IgD-negative memory B cell (primary cell): ENCODE results near the gene NHLRC3. TPM values are rescaled to one million over a fixed set of nuclear protein-coding genes. Genes with fewer than 3 reads are reported as not detected.
"Not testable (repeated sequence)": the region's sequence is repeated elsewhere in the genome, so short reads cannot be mapped to it uniquely, and the experiment has no call there.

Experiments
- H3K27ac Mint-ChIP-seq, 3 donors: one replicate each; pipeline ENCODE4 v1.8.0; 2020 to 2022; ENCODE audit warnings: mild to moderate bottlenecking in 3 of 3, mixed read lengths in 3 of 3, moderate library complexity in 1 of 3
- H3K27me3 Mint-ChIP-seq: one replicate; pipeline ENCODE4 v1.8.0; 2021; ENCODE audit warnings: mixed read lengths
- H3K36me3 Mint-ChIP-seq: one replicate; pipeline ENCODE4 v1.8.0; 2020; ENCODE audit warnings: mild to moderate bottlenecking, mixed read lengths
- H3K4me1 Mint-ChIP-seq, 3 donors: one replicate each; pipeline ENCODE4 v1.8.0; 2020 to 2022; ENCODE audit warnings: mixed read lengths in 3 of 3, mild to moderate bottlenecking in 1 of 3
- H3K4me3 Mint-ChIP-seq, 4 donors: one replicate each; pipeline ENCODE4 v1.8.0; 2020 to 2022; ENCODE audit warnings: mild to moderate bottlenecking in 4 of 4, mixed read lengths in 4 of 4, moderate library complexity in 3 of 4
- H3K9me3 Mint-ChIP-seq, 3 donors: one replicate each; pipeline ENCODE4 v1.8.0; 2020 to 2021; ENCODE audit warnings: mixed read lengths in 3 of 3, mild to moderate bottlenecking in 1 of 3
- polyA plus RNA-seq: library from polyadenylated mRNA; unstranded; fragments of 300-500 nt; fragmentation: Illumina TruSeq; gene quantifications from one replicate; pipeline ENCODE4 v1.2.3, GENCODE V29; 2021

NHLRC3 gene
- polyA plus RNA-seq, 1 donor from 2014 or later: 4.8 TPM

- H3K4me1 Mint-ChIP-seq: peaks cover 15 to 31% (median 26%) of the 10 kb centered on the region in 3 donors
- H3K27ac Mint-ChIP-seq: no peak overlapping the region
- H3K4me3 Mint-ChIP-seq: no peak overlapping the region
- no peaks in the 10 kb centered on the region for H3K27me3 Mint-ChIP-seq
- H3K9me3 Mint-ChIP-seq: peaks cover 0 to 4% (median 3%) of the 10 kb centered on the region in 3 donors
- H3K36me3 Mint-ChIP-seq: peaks cover 9% of the 10 kb centered on the region
These were observed 19.8 kb downstream of the NHLRC3 start for GRCh38 chr13:39058040-39058439.

- Mint-ChIP-seq H3K36me3 (peaks cover 7% of the 10 kb centered on the region), H3K27me3 (no peaks in the 10 kb centered on the region), H3K4me3 (no peak overlapping the region), H3K4me1 (peaks cover 15 to 22% (median 19%) of the 10 kb centered on the region in 3 donors), H3K27ac (no peak overlapping the region), H3K9me3 (peaks cover 0 to 4% (median 3%) of the 10 kb centered on the region in 3 donors)
These were observed 23.7 kb downstream of the NHLRC3 start for GRCh38 chr13:39062004-39062403.

- no peaks in the 10 kb centered on the region for H3K4me1 Mint-ChIP-seq
- H3K9me3 Mint-ChIP-seq: peaks cover 0 to under 1% (median 0%) of the 10 kb centered on the region in 3 donors
- H3K27me3 Mint-ChIP-seq: peaks cover 8% of the 10 kb centered on the region
- H3K4me3 Mint-ChIP-seq: no peak overlapping the region
- no peak overlapping the region for H3K27ac Mint-ChIP-seq
- H3K36me3 Mint-ChIP-seq: peaks cover 4% of the 10 kb centered on the region
These were observed 34.6 kb downstream of the NHLRC3 start for GRCh38 chr13:39072842-39073241.

- peaks cover 8% of the 10 kb centered on the region for H3K27me3 Mint-ChIP-seq
- no peaks in the 10 kb centered on the region for H3K4me1 Mint-ChIP-seq
- H3K9me3 Mint-ChIP-seq: no peaks in the 10 kb centered on the region
- no peak overlapping the region for H3K27ac Mint-ChIP-seq
- no peak overlapping the region for H3K4me3 Mint-ChIP-seq
- H3K36me3 Mint-ChIP-seq: no peaks in the 10 kb centered on the region
These were observed 35.7 kb downstream of the NHLRC3 start for GRCh38 chr13:39073983-39074382.

- not testable (repeated sequence) for H3K27me3 Mint-ChIP-seq
These were observed 48.1 kb downstream of the NHLRC3 start for GRCh38 chr13:39086251-39086945.

GRCh38 chr13:39091586-39091985 is 53.3 kb downstream of the NHLRC3 start:
- H3K36me3 Mint-ChIP-seq: no peaks in the 10 kb centered on the region
- no peak overlapping the region for H3K27ac Mint-ChIP-seq
- H3K4me3 Mint-ChIP-seq: no peak overlapping the region
- peaks cover 8% of the 10 kb centered on the region for H3K27me3 Mint-ChIP-seq
- H3K4me1 Mint-ChIP-seq: no peaks in the 10 kb centered on the region
- no peaks in the 10 kb centered on the region for H3K9me3 Mint-ChIP-seq

More at GRCh38 chr13:39086251-39086945, 48.1 kb downstream of the NHLRC3 start:
- not testable (repeated sequence) for H3K36me3 Mint-ChIP-seq, H3K4me1 Mint-ChIP-seq, H3K4me3 Mint-ChIP-seq, H3K27ac Mint-ChIP-seq, H3K9me3 Mint-ChIP-seq

GRCh38 chr13:39095500-39095899 is 57.2 kb downstream of the NHLRC3 start:
- Mint-ChIP-seq H3K36me3 (no peaks in the 10 kb centered on the region), H3K9me3 (no peaks in the 10 kb centered on the region), H3K4me3 (no peak overlapping the region), H3K27me3 (peaks cover 6% of the 10 kb centered on the region), H3K4me1 (no peaks in the 10 kb centered on the region), H3K27ac (no peak overlapping the region)

GRCh38 chr13:39099231-39099630 is 61.0 kb downstream of the NHLRC3 start:
- Mint-ChIP-seq H3K36me3 (no peaks in the 10 kb centered on the region), H3K9me3 (no peaks in the 10 kb centered on the region), H3K4me1 (no peaks in the 10 kb centered on the region), H3K27ac (no peak overlapping the region), H3K27me3 (no peaks in the 10 kb centered on the region), H3K4me3 (no peak overlapping the region)

Other genes with a start within 250 kb of the NHLRC3 start
- gene STOML3, start 47.6 kb upstream of the NHLRC3 start, polyA plus RNA-seq: not detected
- 14.1 TPM for gene PROSER1, start 367 bp upstream of the NHLRC3 start, polyA plus RNA-seq